ENCODE results near the gene B3GNT7.

DNA sequence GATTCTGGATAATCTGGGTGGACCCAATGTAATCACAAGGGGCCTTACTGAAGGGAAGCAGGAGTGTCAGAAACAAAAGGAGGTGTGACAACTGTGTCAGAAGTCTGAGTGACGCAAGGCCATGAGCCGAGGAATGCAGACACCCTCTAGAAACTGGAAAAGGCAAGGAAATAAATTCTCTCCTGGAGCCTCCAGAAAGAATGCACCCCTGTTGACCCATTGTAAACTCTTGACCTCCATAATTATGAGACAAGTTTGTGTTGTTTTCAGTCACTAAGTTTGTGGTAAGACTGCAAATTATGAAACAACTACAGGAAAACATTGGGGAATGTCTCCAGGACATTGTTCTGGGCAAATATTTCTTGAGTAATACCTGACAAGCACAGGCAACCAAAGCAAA, 47.3 kb upstream of the B3GNT7 start:
- TF ChIP-seq EZH2 (IDR thresholded peaks at IDR 0.05), result no peak
- TF ChIP-seq POLR2AphosphoS5 (IDR thresholded peaks at IDR 0.05; ENCODE audit: low read depth, low read length), result no peak
- TF ChIP-seq, protein P1, sequence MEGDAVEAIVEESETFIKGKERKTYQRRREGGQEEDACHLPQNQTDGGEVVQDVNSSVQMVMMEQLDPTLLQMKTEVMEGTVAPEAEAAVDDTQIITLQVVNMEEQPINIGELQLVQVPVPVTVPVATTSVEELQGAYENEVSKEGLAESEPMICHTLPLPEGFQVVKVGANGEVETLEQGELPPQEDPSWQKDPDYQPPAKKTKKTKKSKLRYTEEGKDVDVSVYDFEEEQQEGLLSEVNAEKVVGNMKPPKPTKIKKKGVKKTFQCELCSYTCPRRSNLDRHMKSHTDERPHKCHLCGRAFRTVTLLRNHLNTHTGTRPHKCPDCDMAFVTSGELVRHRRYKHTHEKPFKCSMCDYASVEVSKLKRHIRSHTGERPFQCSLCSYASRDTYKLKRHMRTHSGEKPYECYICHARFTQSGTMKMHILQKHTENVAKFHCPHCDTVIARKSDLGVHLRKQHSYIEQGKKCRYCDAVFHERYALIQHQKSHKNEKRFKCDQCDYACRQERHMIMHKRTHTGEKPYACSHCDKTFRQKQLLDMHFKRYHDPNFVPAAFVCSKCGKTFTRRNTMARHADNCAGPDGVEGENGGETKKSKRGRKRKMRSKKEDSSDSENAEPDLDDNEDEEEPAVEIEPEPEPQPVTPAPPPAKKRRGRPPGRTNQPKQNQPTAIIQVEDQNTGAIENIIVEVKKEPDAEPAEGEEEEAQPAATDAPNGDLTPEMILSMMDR (IDR thresholded peaks at IDR 0.05 in 2 of 3, conservative IDR thresholded peaks at IDR 0.05 in 1 of 3; ENCODE audit: borderline replicate concordance in 1 of 3, insufficient read depth in 1 of 3, low read depth in 2 of 3, low read length in 2 of 3), result no peak
- no peak for TF ChIP-seq ZNF274 (IDR thresholded peaks at IDR 0.05; ENCODE audit: low read depth, low read length)
- TF ChIP-seq, protein P2, sequence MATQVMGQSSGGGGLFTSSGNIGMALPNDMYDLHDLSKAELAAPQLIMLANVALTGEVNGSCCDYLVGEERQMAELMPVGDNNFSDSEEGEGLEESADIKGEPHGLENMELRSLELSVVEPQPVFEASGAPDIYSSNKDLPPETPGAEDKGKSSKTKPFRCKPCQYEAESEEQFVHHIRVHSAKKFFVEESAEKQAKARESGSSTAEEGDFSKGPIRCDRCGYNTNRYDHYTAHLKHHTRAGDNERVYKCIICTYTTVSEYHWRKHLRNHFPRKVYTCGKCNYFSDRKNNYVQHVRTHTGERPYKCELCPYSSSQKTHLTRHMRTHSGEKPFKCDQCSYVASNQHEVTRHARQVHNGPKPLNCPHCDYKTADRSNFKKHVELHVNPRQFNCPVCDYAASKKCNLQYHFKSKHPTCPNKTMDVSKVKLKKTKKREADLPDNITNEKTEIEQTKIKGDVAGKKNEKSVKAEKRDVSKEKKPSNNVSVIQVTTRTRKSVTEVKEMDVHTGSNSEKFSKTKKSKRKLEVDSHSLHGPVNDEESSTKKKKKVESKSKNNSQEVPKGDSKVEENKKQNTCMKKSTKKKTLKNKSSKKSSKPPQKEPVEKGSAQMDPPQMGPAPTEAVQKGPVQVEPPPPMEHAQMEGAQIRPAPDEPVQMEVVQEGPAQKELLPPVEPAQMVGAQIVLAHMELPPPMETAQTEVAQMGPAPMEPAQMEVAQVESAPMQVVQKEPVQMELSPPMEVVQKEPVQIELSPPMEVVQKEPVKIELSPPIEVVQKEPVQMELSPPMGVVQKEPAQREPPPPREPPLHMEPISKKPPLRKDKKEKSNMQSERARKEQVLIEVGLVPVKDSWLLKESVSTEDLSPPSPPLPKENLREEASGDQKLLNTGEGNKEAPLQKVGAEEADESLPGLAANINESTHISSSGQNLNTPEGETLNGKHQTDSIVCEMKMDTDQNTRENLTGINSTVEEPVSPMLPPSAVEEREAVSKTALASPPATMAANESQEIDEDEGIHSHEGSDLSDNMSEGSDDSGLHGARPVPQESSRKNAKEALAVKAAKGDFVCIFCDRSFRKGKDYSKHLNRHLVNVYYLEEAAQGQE (IDR thresholded peaks at IDR 0.05; ENCODE audit: low read depth), result no peak
- no peak for TF ChIP-seq ZFX (IDR thresholded peaks at IDR 0.05)
